Measurements from ENCODE around the gene MAD1L1. TPM values are rescaled to one million over a fixed set of nuclear protein-coding genes. Genes with fewer than 3 reads are reported as not detected.

The MAD1L1 gene
- total and polyA plus RNA-seq, 2 of the 4 experiments (the other 2 are of a cell fraction) = 29.0 to 40.9 TPM

GRCh38 chr7:2034291-2035201 lies 198.2 kb downstream of the MAD1L1 start:
- no peaks in the 10 kb centered on the region for H3K27me3 ChIP-seq (ENCODE audit: control insufficient read depth, insufficient read depth, low read length)
- H3K79me1 ChIP-seq (ENCODE audit: low read depth in 1 of 2, low read length in 2 of 2) = peaks cover 5 to 33% of the 10 kb centered on the region in 2 experiments; a peak in 3 of 4 replicates
- H2BK20ac ChIP-seq (ENCODE audit: low read depth, low read length) = no peak overlapping the region
- peaks cover 14% of the 10 kb centered on the region for H3K4me1 ChIP-seq (ENCODE audit: control insufficient read depth, insufficient read depth, low read length)
- TF ChIP-seq SMC3 (IDR thresholded peaks at IDR 0.05; ENCODE audit: low read depth, low read length) = no peak
- TF ChIP-seq CHD1 (IDR thresholded peaks at IDR 0.05; ENCODE audit: low read depth, low read length) = no peak
- no peak overlapping the region for H3K56ac ChIP-seq (ENCODE audit: extremely low read depth, insufficient read depth, low read length)
- peaks cover 5% of the 10 kb centered on the region for H3K9me3 ChIP-seq (ENCODE audit: control insufficient read depth, insufficient read depth, low read length)
- H4K8ac ChIP-seq (ENCODE audit: low read depth in 2 of 2, low read length in 2 of 2) = no peak overlapping the region
- H2AK5ac ChIP-seq (ENCODE audit: low read depth, low read length) = no peak overlapping the region
- DNase-seq (no peak), ATAC-seq (ENCODE audit: low read depth) (no peak)
- H2BK120ac ChIP-seq (ENCODE audit: low read depth, low read length) = no peak overlapping the region
- WGBS, 2 experiments (ENCODE audit: extremely low coverage in 2 of 2, insufficient read length in 1 of 2) = 100% methylated on average over 3 of the region's 20 CpGs; no CpG with 5 or more reads in 1 of the 2 experiments
- H3K9ac ChIP-seq (ENCODE audit: low read depth, low read length) = no peak overlapping the region
- H3K9me1 ChIP-seq (ENCODE audit: insufficient read depth, low read length) = peaks cover 10% of the 10 kb centered on the region
- no peak overlapping the region for H3K4me2 ChIP-seq (ENCODE audit: low read depth, low read length)
- BruUV-seq (replicated peaks) = no TSS peak
- no peak overlapping the region for H3K18ac ChIP-seq (ENCODE audit: low read depth, low read length)
- no peak overlapping the region for H2BK5ac ChIP-seq (ENCODE audit: low read depth, low read length, poor library complexity, severe bottlenecking)
- in situ Hi-C loops (cut with MboI; ENCODE audit: low sequenced_read_pairs) (no loop called here), dilution Hi-C loops (cut with HindIII; ENCODE audit: low sequenced_read_pairs, unreplicated experiment) (no loop called here), intact Hi-C loops (cut with micrococcal nuclease) (loop anchor here (5.0 kb wide), 1 partner anchor 58 kb away; no protein-coding TSS in a partner anchor)
- no peak overlapping the region for H3K4me3 ChIP-seq (ENCODE audit: insufficient read depth, low read depth, low read length)
- no peak overlapping the region for H3K4ac ChIP-seq (ENCODE audit: low read depth, low read length)
- H2AFZ ChIP-seq (replicated peaks; ENCODE audit: low read length, poor library complexity) = no peak overlapping the region
- no peak overlapping the region for H3K27ac ChIP-seq (ENCODE audit: insufficient read depth, low read length)
- no peak overlapping the region for H3K23ac ChIP-seq (ENCODE audit: low read depth, low read length)
- H2BK15ac ChIP-seq (ENCODE audit: low read depth, low read length) = no peak overlapping the region
- no peak overlapping the region for H4K5ac ChIP-seq (ENCODE audit: low read depth, low read length)
- no peak overlapping the region for H2AK9ac ChIP-seq (replicated peaks; ENCODE audit: low read depth, low read length, poor library complexity)
- no peaks in the 10 kb centered on the region for H3K36me3 ChIP-seq (ENCODE audit: control insufficient read depth, insufficient read depth, low read length)
- no peak overlapping the region for H3K14ac ChIP-seq (replicated peaks; ENCODE audit: low read depth, low read length)
- POLR2A ChIA-PET (ENCODE audit: unreplicated experiment) = no interaction called here
- no peak overlapping the region for H4K91ac ChIP-seq (ENCODE audit: insufficient read depth, low read depth, low read length)
- H4K20me1 ChIP-seq (ENCODE audit: insufficient read depth, low read length) = peaks cover 10% of the 10 kb centered on the region; the same call in 1 of the 2 replicates
- CTCF ChIA-PET = no interaction called here
